T47D (cell line): Measurements from ENCODE around the gene NDUFB8.

ENCODE experiments used
- DNase-seq, 2 experiments: peaks; one replicate each; pipeline versions ENCODE4 v3.0.0 to v3.0.0-alpha.2; 2011 to 2012; ENCODE audit warnings: low read depth in 1 of 2, low spot score in 1 of 2
- JUND ChIP-seq: IDR thresholded peaks from 2 replicates; pipeline ENCODE4 v1.6.1; 2012; ENCODE audit warnings: low read depth
- in situ Hi-C: cut with HindIII; loops from 2 replicates; pipeline ENCODE4 v1.10.0; 2016; ENCODE audit warnings: low sequenced_read_pairs, low pct_unique_long_range_greater_than_20kb

Gene NDUFB8

GRCh38 chr10:100485801-100486495 lies 43.7 kb downstream of the NDUFB8 start:
- in situ Hi-C loops: no loop called here
- no peak for TF ChIP-seq JUND
- DNase-seq: no peak

GRCh38 chr10:100485366-100485765 lies 44.3 kb downstream of the NDUFB8 start:
- no peak for TF ChIP-seq JUND
- no peak for DNase-seq
- in situ Hi-C loops: no loop called here

- in situ Hi-C loops: no loop called here
- no peak for TF ChIP-seq JUND
- DNase-seq: no peak
These were observed 45.6 kb downstream of the NDUFB8 start for GRCh38 chr10:100483876-100484666.

DNA sequence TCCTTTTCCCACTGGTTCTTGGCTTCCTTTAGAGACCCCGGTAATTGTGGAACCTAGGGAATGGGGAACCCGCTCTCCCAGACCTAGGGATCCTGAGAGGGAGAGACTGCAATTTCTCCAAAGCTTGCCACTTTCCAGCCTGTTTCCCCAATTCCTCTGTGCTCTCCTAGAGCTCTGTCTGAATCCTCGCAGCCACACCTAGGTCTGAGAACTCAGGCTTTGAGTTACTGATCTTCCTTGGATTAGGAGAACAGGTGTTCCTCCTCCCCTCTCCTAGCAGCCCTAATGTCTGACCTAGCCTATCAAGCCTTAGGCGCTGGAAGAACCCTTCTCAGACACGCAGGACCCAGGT lies 46.9 kb downstream of the NDUFB8 start:
- DNase-seq: no peak
- no peak for TF ChIP-seq JUND

GRCh38 chr10:100482181-100482833 lies 47.4 kb downstream of the NDUFB8 start:
- DNase-seq: peak; percentile 72 to 82
- in situ Hi-C loops: no loop called here
- no peak for TF ChIP-seq JUND

More for the DNA sequence above, 46.9 kb downstream of the NDUFB8 start:
- in situ Hi-C loops: no loop called here

DNA sequence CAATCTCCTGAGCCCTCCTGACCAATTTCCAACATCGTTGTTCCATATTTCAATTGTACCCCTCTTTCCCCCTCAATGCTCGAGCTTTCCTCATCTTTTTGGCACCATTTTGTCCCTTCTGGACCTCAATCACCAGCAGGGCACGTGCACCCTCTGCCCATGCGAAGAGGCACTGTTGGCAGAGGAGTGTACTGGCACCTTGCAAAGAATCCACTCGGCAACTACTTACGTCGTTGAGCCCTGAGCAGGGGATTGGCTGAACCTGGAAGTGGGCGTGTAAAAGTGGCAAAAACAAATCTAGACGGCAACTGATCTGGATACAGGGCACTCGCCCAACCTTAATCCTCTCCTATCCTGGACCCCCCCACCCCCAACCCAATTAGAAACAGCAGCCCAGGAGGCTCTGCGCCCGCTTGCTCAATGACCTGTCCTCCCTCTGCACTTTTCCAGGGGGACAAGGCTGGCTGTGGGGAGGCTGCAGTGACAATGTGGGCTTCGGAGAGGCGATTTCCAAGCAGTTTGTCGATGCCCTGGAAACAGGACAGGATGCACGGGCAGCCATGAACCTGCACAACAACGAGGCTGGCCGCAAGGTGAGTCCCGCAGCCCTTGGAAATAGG lies 48.1 kb downstream of the NDUFB8 start:
- in situ Hi-C loops: no loop called here
- no peak for TF ChIP-seq JUND

DNA sequence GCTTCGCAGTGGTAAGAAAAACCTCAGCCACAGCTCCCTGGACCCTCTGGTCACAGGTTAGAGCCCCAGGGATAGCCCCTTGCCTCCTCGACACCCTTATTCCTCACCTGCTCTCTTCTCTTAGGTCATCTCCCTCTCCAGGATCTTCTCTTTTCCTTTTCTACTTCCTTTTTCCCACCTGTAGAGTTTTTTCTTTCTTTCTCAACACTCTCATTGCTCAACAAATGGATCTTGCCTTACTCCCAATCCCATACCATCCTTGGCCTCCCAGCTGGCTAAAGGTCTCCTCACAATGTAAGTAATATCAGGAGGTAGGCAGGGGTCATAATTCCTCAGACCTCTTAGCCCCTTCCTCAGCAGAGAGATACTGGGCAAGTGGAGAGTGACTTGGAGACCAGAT lies 49.7 kb downstream of the NDUFB8 start:
- TF ChIP-seq JUND: no peak
- no peak for DNase-seq
- in situ Hi-C loops: no loop called here

More for the DNA sequence above, 48.1 kb downstream of the NDUFB8 start:
- DNase-seq: peak; percentile 85 to 95

GRCh38 chr10:100479037-100479436 lies 50.6 kb downstream of the NDUFB8 start:
- in situ Hi-C loops: no loop called here
- no peak for DNase-seq
- no peak for TF ChIP-seq JUND

GRCh38 chr10:100477970-100478369 lies 51.7 kb downstream of the NDUFB8 start:
- TF ChIP-seq JUND: no peak
- no peak for DNase-seq
- in situ Hi-C loops: no loop called here
